ENCODE data around the gene GHR. TPM values are rescaled to one million over a fixed set of nuclear protein-coding genes. Genes with fewer than 3 reads are reported as not detected.

Gene GHR
- total and polyA plus RNA-seq, 2 of the 8 experiments (the other 6 are each of a cell fraction or from before 2014, with no cell fraction given) = 0.15 to 0.19 TPM

DNA sequence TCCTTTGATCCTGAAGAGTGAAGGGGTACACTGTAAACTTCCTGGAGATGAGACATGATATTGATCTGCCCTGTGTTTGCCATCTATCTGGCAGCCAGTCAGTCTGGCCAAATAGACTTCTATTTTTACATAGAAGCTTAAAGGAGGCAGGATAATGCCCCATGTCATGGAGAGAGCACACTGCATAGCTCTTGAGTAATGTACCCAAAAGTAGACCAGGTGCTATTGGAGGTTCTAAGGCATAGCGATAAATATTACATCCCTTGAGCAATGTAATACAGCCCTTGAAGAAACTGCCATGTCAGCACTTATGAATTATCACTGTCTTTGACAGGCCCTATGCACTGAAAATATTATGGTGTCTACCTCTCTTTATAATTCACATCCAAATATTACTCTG is 131.8 kb downstream of the GHR start:
- Histone ChIP-seq H3K14ac (ENCODE audit: insufficient read length) (no peak overlapping the region), H2BK120ac (replicated peaks; ENCODE audit: low read depth, low read length) (no peak overlapping the region), H4K5ac (ENCODE audit: insufficient read length, low read depth, low read length) (no peak overlapping the region), H2BK15ac (ENCODE audit: low read length) (no peak overlapping the region), H3K4ac (replicated peaks; ENCODE audit: insufficient read length, low read depth, low read length) (no peak overlapping the region), H3K9me3 (ENCODE audit: insufficient read depth in 2 of 2, low read depth in 1 of 2, low read length in 1 of 2) (no peaks in the 10 kb centered on the region), H3K36me3 (ENCODE audit: control insufficient read depth in 2 of 4, insufficient read depth in 4 of 4, low read length in 3 of 4) (no peaks in the 10 kb centered on the region), H3K9ac (replicated peaks in 1 of 4; ENCODE audit: extremely low read depth in 1 of 4, low read depth in 3 of 4, low read length in 3 of 4) (no peak overlapping the region), H2AK5ac (ENCODE audit: low read depth, low read length) (no peak overlapping the region), H3K79me1 (ENCODE audit: low read depth, low read length) (no peaks in the 10 kb centered on the region), H3K18ac (ENCODE audit: extremely low read depth, low read length) (no peak overlapping the region), H4K8ac (ENCODE audit: extremely low read depth, insufficient read depth, low read length) (no peak overlapping the region), H3K56ac (replicated peaks; ENCODE audit: insufficient read length, low read depth, low read length) (no peak overlapping the region), H3K4me2 (ENCODE audit: insufficient read depth in 1 of 2, low read depth in 2 of 2, low read length in 2 of 2) (no peak overlapping the region), H3K23ac (ENCODE audit: insufficient read length) (no peak overlapping the region), H3K23me2 (ENCODE audit: low read depth, low read length) (no peaks in the 10 kb centered on the region), H2BK5ac (ENCODE audit: low read depth, low read length) (no peak overlapping the region), H2BK20ac (ENCODE audit: low read length) (no peak overlapping the region), H3K4me3 (ENCODE audit: extremely low read depth in 1 of 4, insufficient read depth in 2 of 4, low read depth in 3 of 4, low read length in 4 of 4) (no peak overlapping the region), H4K91ac (replicated peaks; ENCODE audit: insufficient read length, low read length) (no peak overlapping the region), H3K79me2 (ENCODE audit: control insufficient read depth in 1 of 2, insufficient read depth in 2 of 2, low read length in 2 of 2) (no peaks in the 10 kb centered on the region), H2AFZ (ENCODE audit: low read length) (no peak overlapping the region), H3K27me3 (replicated peaks in 1 of 4; ENCODE audit: control insufficient read depth in 3 of 4, extremely low read depth in 1 of 4, insufficient read depth in 3 of 4, low read length in 3 of 4) (no peaks in the 10 kb centered on the region), H3K4me1 (replicated peaks in 1 of 4; ENCODE audit: control insufficient read depth in 3 of 4, insufficient read depth in 4 of 4, low read length in 3 of 4) (no peaks in the 10 kb centered on the region), H4K20me1 (replicated peaks in 1 of 2; ENCODE audit: control insufficient read depth in 1 of 2, insufficient read depth in 2 of 2, low read length in 2 of 2) (no peaks in the 10 kb centered on the region), H2BK12ac (ENCODE audit: low read depth, low read length) (no peak overlapping the region), H3K27ac (ENCODE audit: low read depth, low read length) (no peak overlapping the region)
- ChIA-PET POLR2A (ENCODE audit: partially characterized antibody) (interaction anchor here (0.6 kb wide), 1 partner anchor 32 kb away, joined by 3 read pairs; no protein-coding TSS in a partner anchor), CTCF (ENCODE audit: partially characterized antibody) (interaction anchor here (1.1 to 1.4 kb wide), 4 partner anchors 10 to 28 kb away, joined by 3 to 5 read pairs (median 4); no protein-coding TSS in a partner anchor)
- DNase-seq (ENCODE audit: low read depth in 1 of 2, low spot score in 2 of 2) (no peak), FAIRE-seq (no peak)
- WGBS, 2 experiments (ENCODE audit: extremely low coverage in 1 of 2, insufficient coverage in 1 of 2, insufficient read length in 1 of 2, insufficient replicate concordance in 2 of 2, low coverage in 1 of 2, low lambda C conversion rate in 2 of 2, missing lambda C conversion rate in 1 of 2) = 95% methylated on average over 1 of the region's 1 CpG; no CpG with 5 or more reads in 1 of the 2 experiments
- TF ChIP-seq MAFK (IDR thresholded peaks at IDR 0.05; ENCODE audit: low read depth, low read length) = peak; percentile 93
- TF ChIP-seq ZNF274 (IDR thresholded peaks at IDR 0.05; ENCODE audit: borderline replicate concordance, extremely low read depth, low read length) = no peak
- TF ChIP-seq CTBP2 (IDR thresholded peaks at IDR 0.05; ENCODE audit: borderline replicate concordance, insufficient read depth, insufficient read length, low read length) = no peak

Measured in H1 (cell line).